Activated CD8-positive, alpha-beta memory T cell treated with anti-CD3 and anti-CD28 coated beads, Interleukin-2, amount 10 ng/mL, durations not matched to agents 7 days and 5 days (primary cell): ENCODE results near the gene GPN1. TPM values are rescaled to one million over a fixed set of nuclear protein-coding genes. Genes with fewer than 3 reads are reported as not detected.

Experiments used
- ATAC-seq: fragments of 150-1000 bp; cut with Tn5 transposase; one replicate; pipeline ENCODE4 v1.10.0; 2021; ENCODE audit warnings: moderate library complexity
- CTCF ChIA-PET: fragments of 350-600 bp; sonication (Branson Sonifier 250); formaldehyde crosslinking; loops from one replicate; lab custom pipeline; 2021; ENCODE audit warnings: antibody characterized with exemption; lab: Charles Lee
- DNase-seq: peaks from one replicate; pipeline ENCODE4 v3.0.0-alpha.2; 2020
- H3K27ac Mint-ChIP-seq: one replicate; pipeline ENCODE4 v1.8.0; 2021; ENCODE audit warnings: mild to moderate bottlenecking, mixed read lengths
- H3K27me3 Mint-ChIP-seq: one replicate; pipeline ENCODE4 v1.8.0; 2021; ENCODE audit warnings: mixed read lengths
- H3K36me3 Mint-ChIP-seq: one replicate; pipeline ENCODE4 v1.8.0; 2021; ENCODE audit warnings: mild to moderate bottlenecking, mixed read lengths
- H3K4me1 Mint-ChIP-seq: one replicate; pipeline ENCODE4 v1.8.0; 2021; ENCODE audit warnings: mixed read lengths
- H3K4me3 Mint-ChIP-seq: one replicate; pipeline ENCODE4 v1.8.0; 2021; ENCODE audit warnings: mild to moderate bottlenecking, moderate library complexity, mixed read lengths
- H3K9me3 Mint-ChIP-seq: one replicate; pipeline ENCODE4 v1.8.0; 2022; ENCODE audit warnings: low read depth, mixed read lengths
- total RNA-seq, 2 experiments: library from RNA; stranded (reverse); gene quantifications; one replicate each; pipeline ENCODE4 v1.2.3, GENCODE V29; 2021

GPN1 gene
- total RNA-seq, 2 experiments from 2014 or later = 36.9 to 50.9 TPM

DNA sequence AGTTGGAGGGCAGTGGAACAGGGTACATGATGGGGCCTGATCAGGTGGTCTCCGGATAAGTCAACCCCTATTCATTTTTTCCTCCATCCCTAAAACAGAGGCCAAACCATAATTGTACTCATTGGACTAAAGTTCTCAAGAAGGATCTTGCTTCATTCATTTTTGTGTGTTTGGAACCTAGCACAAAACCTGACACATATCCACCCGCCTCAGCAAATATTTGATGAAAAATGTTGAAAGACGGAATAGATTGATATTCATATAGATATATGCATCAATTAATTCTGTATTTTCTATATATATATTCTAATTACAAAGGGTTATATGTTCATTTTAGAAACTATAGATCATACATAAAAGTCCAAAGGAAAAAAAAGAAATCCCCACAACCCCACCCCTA lies 56.7 kb downstream of the GPN1 start:
- CTCF ChIA-PET = interaction anchor here (5.1 to 10.0 kb wide), 2 partner anchors 17 to 20 kb away, joined by 81 to 143 read pairs; partner anchors contain the start of genes SLC4A1AP and SUPT7L
- H3K9me3 Mint-ChIP-seq = no peaks in the 10 kb centered on the region
- peak overlapping the region; percentile 96 for H3K27ac Mint-ChIP-seq
- H3K36me3 Mint-ChIP-seq = peaks cover 36% of the 10 kb centered on the region
- peaks cover 46% of the 10 kb centered on the region for H3K4me1 Mint-ChIP-seq
- no peaks in the 10 kb centered on the region for H3K27me3 Mint-ChIP-seq
- peak overlapping the region; percentile 69 for H3K4me3 Mint-ChIP-seq
- DNase-seq = no peak
- ATAC-seq = no peak

DNA sequence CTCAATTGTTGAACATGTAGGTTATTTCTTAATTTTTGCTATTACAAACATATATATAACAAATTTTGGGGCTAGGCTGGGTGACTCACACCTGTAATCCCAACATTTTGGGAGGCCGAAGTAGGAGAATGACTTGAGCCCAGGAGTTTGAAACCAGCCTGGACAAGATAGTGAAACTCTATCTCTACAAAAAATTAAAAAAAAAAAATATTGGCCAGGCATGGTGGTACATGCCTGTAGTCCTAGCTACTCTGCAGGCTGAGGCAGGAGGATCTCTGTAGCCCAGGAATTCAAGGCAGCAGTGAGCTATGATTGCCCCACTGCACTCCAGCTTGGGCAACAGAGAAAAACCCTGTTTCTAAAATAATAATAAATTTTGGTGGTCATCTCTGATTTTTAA lies 58.4 kb downstream of the GPN1 start:
- CTCF ChIA-PET = interaction anchor here (10.0 kb wide), 1 partner anchor 15 kb away, joined by 143 read pairs; no protein-coding TSS in a partner anchor

DNA sequence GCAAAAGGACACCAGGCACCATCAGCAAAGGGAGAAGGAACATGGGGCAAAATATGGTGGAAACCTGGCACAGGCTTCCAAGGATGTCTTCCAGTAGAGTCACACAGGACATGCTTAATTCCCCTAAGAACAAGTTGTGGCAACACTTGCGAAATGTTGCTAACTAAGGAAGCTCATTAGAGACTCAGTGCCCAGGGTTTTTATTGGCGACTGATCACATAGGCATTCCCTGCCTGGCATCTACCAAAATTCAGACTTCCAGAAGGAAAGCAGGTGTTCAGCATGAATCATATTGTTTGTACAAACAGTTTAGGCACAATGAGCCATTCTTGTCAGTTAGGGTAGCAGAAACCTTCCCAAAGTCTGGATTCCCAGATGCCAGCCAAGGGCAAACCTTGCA lies 60.6 kb downstream of the GPN1 start:
- H3K4me1 Mint-ChIP-seq = peaks cover 18% of the 10 kb centered on the region
- H3K4me3 Mint-ChIP-seq = no peak overlapping the region
- no peak for DNase-seq
- CTCF ChIA-PET = interaction anchor here (10.0 kb wide), 1 partner anchor 13 kb away, joined by 143 read pairs; no protein-coding TSS in a partner anchor
- H3K9me3 Mint-ChIP-seq = no peaks in the 10 kb centered on the region
- H3K27me3 Mint-ChIP-seq = no peaks in the 10 kb centered on the region
- H3K36me3 Mint-ChIP-seq = peaks cover 36% of the 10 kb centered on the region
- ATAC-seq = no peak
- no peak overlapping the region for H3K27ac Mint-ChIP-seq

More for the DNA sequence above, 58.4 kb downstream of the GPN1 start:
- H3K36me3 Mint-ChIP-seq = peaks cover 37% of the 10 kb centered on the region
- no peak for ATAC-seq
- no peaks in the 10 kb centered on the region for H3K9me3 Mint-ChIP-seq
- no peak for DNase-seq
- no peaks in the 10 kb centered on the region for H3K27me3 Mint-ChIP-seq
- no peak overlapping the region for H3K27ac Mint-ChIP-seq
- H3K4me3 Mint-ChIP-seq = no peak overlapping the region
- H3K4me1 Mint-ChIP-seq = peaks cover 36% of the 10 kb centered on the region

DNA sequence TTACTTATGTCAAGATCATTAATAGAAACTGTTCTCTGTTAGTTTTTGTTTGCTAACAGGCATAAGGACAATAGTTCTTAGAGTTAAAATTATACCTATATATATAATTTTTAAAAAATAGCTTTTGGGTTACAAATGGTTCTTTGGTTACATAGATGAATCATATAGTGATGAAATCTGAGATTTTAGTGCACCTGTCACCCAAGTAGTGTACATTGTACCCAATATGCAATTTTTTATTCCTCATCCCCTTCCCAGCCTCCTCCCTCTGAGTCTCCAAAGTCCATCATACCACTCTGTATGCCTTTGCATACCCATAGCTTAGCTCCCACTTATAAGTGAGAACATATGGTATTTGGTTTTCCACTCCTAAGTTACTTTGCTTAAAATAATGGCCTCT lies 61.2 kb downstream of the GPN1 start:
- H3K9me3 Mint-ChIP-seq = no peaks in the 10 kb centered on the region

DNA sequence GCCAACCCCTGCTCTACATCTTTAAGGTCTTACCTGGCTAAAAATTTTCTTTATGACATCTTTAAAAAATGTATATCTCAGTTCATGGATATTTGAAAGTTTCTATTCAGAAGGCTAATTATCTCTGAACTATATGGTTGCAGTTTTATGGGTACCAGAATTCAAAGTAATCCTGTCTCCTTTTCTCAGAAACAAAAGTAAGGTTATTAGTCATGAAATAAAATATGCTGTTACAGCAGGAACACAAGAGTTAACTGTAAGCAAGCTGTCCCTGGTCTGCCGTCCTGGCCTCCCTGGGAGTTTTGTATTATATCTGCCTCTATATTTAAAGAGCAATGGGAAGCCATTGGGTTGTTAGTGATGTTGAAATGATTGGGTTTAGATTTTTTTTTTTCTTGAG lies 68.8 kb downstream of the GPN1 start:
- Mint-ChIP-seq H3K36me3 (peaks cover 27% of the 10 kb centered on the region), H3K4me1 (peaks cover 26% of the 10 kb centered on the region), H3K9me3 (no peaks in the 10 kb centered on the region), H3K4me3 (no peak overlapping the region), H3K27me3 (no peaks in the 10 kb centered on the region), H3K27ac (no peak overlapping the region)
- CTCF ChIA-PET = interaction anchor here (11.3 kb wide), 1 partner anchor 12 kb away, joined by 143 read pairs; no protein-coding TSS in a partner anchor
- DNase-seq (no peak), ATAC-seq (peak; percentile 69)

More for the DNA sequence above, 61.2 kb downstream of the GPN1 start:
- Mint-ChIP-seq H3K27ac (no peak overlapping the region), H3K27me3 (no peaks in the 10 kb centered on the region), H3K4me1 (peaks cover 12% of the 10 kb centered on the region), H3K4me3 (no peak overlapping the region), H3K36me3 (peaks cover 33% of the 10 kb centered on the region)
- no peak for DNase-seq
- CTCF ChIA-PET = interaction anchor here (10.0 kb wide), 1 partner anchor 12 kb away, joined by 143 read pairs; no protein-coding TSS in a partner anchor
- ATAC-seq = no peak

Other genes starting within 250 kb of the GPN1 start
- 10 to 100 TPM; 12.7 to 15.4 TPM for gene ZNF513, start 248.3 kb upstream of the GPN1 start, total RNA-seq
- 100 to 1,000 TPM; 136 to 159 TPM for gene PPM1G, start 219.5 kb upstream of the GPN1 start, total RNA-seq
- 100 to 1,000 TPM in 1 of 2 experiments, 10 to 100 TPM in 1; 88.5 to 103 TPM for gene NRBP1, start 200.4 kb upstream of the GPN1 start, total RNA-seq
- gene KRTCAP3, start 186.7 kb upstream of the GPN1 start, total RNA-seq = 1 to 10 TPM; 4.5 to 6.4 TPM
- 10 to 100 TPM; 11.5 to 15.7 TPM for gene IFT172, start 139.3 kb upstream of the GPN1 start, total RNA-seq
- gene FNDC4, start 133.8 kb upstream of the GPN1 start, total RNA-seq = under 1 TPM in 1 of 2 experiments, not detected in 1; 0.14 TPM
- not detected for gene GCKR, start 132.2 kb upstream of the GPN1 start, total RNA-seq
- gene ZNF512, start 46.0 kb upstream of the GPN1 start, total RNA-seq = 10 to 100 TPM; 32.8 to 39.5 TPM
- 1 to 10 TPM in 1 of 2 experiments, under 1 TPM in 1; 0.98 to 1.5 TPM for gene CCDC121, start within 50 bp of the GPN1 start, total RNA-seq
- gene SUPT7L, start 34.6 kb downstream of the GPN1 start, total RNA-seq = 10 to 100 TPM; 34.8 to 39.7 TPM
- 10 to 100 TPM; 27.8 to 28.2 TPM for gene SLC4A1AP, start 34.8 kb downstream of the GPN1 start, total RNA-seq
- 10 to 100 TPM; 49.0 to 62.0 TPM for gene MRPL33, start 142.7 kb downstream of the GPN1 start, total RNA-seq